Effector memory CD8-positive, alpha-beta T cell (primary cell): Measurements from ENCODE around the gene GHR.

Experiments
- ATAC-seq: fragments of 150-1000 bp; cut with Tn5 transposase; replicated peaks from 2 replicates; pipeline ENCODE4 v1.10.0; 2021; ENCODE audit warnings: mild to moderate bottlenecking, moderate library complexity
- DNase-seq, 3 experiments: peaks; one replicate each; pipeline ENCODE4 v3.0.0; 2021
- H3K27ac Mint-ChIP-seq, 2 donors: one replicate each; pipeline ENCODE4 v1.8.0; 2022; ENCODE audit warnings: mild to moderate bottlenecking in 2 of 2, mixed read lengths in 2 of 2, moderate library complexity in 2 of 2
- H3K27me3 Mint-ChIP-seq, 2 donors: one replicate each; pipeline ENCODE4 v1.8.0; 2022; ENCODE audit warnings: mixed read lengths in 2 of 2
- H3K36me3 Mint-ChIP-seq: one replicate; pipeline ENCODE4 v1.8.0; 2022; ENCODE audit warnings: mild to moderate bottlenecking, moderate library complexity, mixed read lengths; ENCODE audit not compliant: insufficient read depth
- H3K4me1 Mint-ChIP-seq, 2 donors: one replicate each; pipeline ENCODE4 v1.8.0; 2022; ENCODE audit warnings: low read depth in 2 of 2, mixed read lengths in 2 of 2
- H3K4me3 Mint-ChIP-seq, 2 donors: one replicate each; pipeline ENCODE4 v1.8.0; 2022; ENCODE audit warnings: mild to moderate bottlenecking in 2 of 2, mixed read lengths in 2 of 2, moderate library complexity in 2 of 2
- H3K9me3 Mint-ChIP-seq, 2 donors: one replicate each; pipeline ENCODE4 v1.8.0; 2022; ENCODE audit warnings: mixed read lengths in 2 of 2

GHR gene

DNA sequence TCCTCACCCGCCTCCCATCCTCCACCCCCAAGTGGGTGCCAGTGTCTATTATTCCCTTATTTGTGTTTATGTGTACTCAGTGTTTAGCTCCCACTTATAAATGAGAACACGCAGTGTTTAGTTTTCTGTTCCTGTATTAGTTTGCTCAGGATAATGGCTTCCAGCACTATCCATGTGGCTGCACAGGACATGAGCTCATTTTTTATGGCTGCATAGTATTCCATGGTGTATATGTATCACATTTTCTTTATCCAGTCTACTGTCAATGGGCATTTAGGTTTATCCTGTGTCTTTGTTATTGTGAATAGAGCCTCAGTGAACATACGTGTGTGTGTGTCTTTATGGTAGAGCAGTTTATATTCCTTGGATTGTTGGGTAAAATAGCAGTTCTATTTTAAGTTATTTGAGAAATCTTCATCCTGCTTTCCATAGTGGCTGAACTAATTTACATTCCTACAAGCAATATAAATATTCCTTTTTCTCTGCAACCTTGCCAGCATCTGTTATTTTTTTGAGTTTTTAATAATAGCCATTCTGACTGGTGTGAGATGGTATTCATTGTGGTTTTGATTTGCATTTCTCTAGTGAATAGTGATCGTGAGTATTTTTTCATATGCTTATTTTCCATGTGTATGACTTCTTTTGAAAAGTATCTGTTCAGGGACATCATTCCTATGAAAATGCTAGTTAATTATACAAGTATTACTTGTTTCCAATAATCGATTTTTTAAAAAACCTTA lies 169.3 kb downstream of the GHR start:
- ATAC-seq, result no peak
- peaks cover 0 to 2% of the 10 kb centered on the region in 2 donors for H3K4me1 Mint-ChIP-seq
- no peak overlapping the region for H3K27ac Mint-ChIP-seq
- DNase-seq, result no peak
- no peak overlapping the region for H3K4me3 Mint-ChIP-seq
- peaks cover 40 to 44% of the 10 kb centered on the region in 2 donors for H3K27me3 Mint-ChIP-seq
- no peaks in the 10 kb centered on the region for H3K36me3 Mint-ChIP-seq
- no peaks in the 10 kb centered on the region for H3K9me3 Mint-ChIP-seq

- no peak overlapping the region for H3K27ac Mint-ChIP-seq
- H3K4me1 Mint-ChIP-seq, result peaks cover 0 to 2% of the 10 kb centered on the region in 2 donors
- ATAC-seq (no peak), DNase-seq (no peak)
- H3K9me3 Mint-ChIP-seq, result no peaks in the 10 kb centered on the region
- no peaks in the 10 kb centered on the region for H3K36me3 Mint-ChIP-seq
- H3K27me3 Mint-ChIP-seq, result peaks cover 29 to 36% of the 10 kb centered on the region in 2 donors
- no peak overlapping the region for H3K4me3 Mint-ChIP-seq
These were observed 170.4 kb downstream of the GHR start for GRCh38 chr5:42593591-42593990.

DNA sequence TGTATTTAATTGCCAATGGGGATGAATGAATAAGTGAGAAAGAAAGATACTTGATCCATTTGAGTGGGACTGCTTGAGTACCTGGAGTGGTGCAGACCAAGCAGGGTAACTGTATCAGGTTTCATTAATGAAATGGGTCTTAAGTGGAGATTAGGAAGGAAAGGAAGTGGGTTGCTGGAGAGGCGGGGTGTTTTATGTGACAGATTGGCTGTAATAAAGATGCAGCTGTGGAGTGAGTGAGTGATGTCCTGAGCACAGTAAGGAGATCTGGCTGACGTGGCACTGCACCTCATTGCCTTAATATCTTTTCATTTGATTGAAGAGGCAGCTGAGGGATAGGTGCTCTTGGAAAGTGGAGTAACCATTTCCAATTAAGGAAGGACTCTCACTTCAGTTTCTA lies 172.4 kb downstream of the GHR start:
- DNase-seq (no peak), ATAC-seq (no peak)
- no peaks in the 10 kb centered on the region for H3K9me3 Mint-ChIP-seq
- peaks cover 19 to 23% of the 10 kb centered on the region in 2 donors for H3K27me3 Mint-ChIP-seq
- no peak overlapping the region for H3K4me3 Mint-ChIP-seq
- no peak overlapping the region for H3K27ac Mint-ChIP-seq
- peaks cover 0 to 2% of the 10 kb centered on the region in 2 donors for H3K4me1 Mint-ChIP-seq
- no peaks in the 10 kb centered on the region for H3K36me3 Mint-ChIP-seq

- no peak for ATAC-seq
- no peak for DNase-seq
- Mint-ChIP-seq H3K4me1 (no peaks in the 10 kb centered on the region), H3K36me3 (no peaks in the 10 kb centered on the region), H3K27ac (no peak overlapping the region), H3K9me3 (no peaks in the 10 kb centered on the region), H3K27me3 (peaks cover 9 to 16% of the 10 kb centered on the region in 2 donors), H3K4me3 (no peak overlapping the region)
These were observed 173.6 kb downstream of the GHR start for GRCh38 chr5:42596817-42597216.

DNA sequence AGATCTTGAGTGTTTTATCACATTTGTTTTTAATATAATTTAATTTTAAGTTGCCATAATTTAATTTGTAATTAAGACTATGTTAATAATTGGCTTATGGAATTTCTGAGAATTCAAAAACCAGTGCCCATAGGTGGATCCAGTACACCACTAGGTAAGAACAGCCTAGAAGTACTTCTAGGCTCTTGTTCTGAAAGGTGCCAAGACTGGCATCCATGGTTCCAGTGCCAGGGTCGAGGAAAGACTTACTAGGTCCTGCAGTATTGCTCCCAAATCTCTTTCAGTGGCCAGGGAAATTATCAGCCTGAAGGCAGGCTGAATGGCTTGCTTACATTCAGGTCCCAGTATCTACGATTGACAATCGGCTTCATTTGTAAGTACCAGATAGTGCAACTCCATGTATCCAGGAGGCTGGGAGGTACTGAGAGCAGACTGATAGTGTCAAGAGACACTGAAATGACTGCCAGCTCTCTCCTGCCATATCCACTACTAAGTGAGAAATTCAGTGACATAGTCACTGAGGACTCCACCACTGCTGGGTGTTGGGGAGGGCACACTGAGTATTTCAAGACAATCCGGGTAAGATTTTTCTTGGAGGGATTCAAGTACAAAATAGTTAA lies 174.2 kb downstream of the GHR start:
- ATAC-seq (no peak), DNase-seq (no peak)
- Mint-ChIP-seq H3K4me3 (no peak overlapping the region), H3K27me3 (peaks cover 4 to 10% of the 10 kb centered on the region in 2 donors), H3K27ac (no peak overlapping the region), H3K4me1 (no peaks in the 10 kb centered on the region), H3K9me3 (no peaks in the 10 kb centered on the region), H3K36me3 (no peaks in the 10 kb centered on the region)

DNA sequence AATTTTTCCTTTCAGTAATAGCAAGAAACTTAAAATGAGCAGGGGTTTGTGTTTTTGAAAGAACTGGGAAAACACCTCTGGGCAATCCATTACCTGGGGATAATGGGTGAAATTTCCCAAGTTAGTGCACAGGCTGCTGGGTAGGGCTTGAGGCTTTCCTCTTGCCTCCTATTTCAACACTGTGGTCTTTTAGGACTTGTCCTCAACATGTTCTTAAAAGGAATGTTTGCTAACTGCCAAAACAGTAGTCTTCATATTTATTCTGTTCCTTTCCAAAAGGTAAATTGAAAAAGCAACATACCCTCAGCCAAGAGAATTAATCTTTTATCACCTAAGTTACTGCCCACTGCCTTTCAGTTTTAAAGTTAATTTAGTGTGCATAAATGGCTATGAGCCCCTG lies 175.1 kb downstream of the GHR start:
- ATAC-seq (no peak), DNase-seq (no peak)
- peaks cover 0 to 10% of the 10 kb centered on the region in 2 donors for H3K27me3 Mint-ChIP-seq
- no peaks in the 10 kb centered on the region for H3K4me1 Mint-ChIP-seq
- no peak overlapping the region for H3K27ac Mint-ChIP-seq
- no peaks in the 10 kb centered on the region for H3K9me3 Mint-ChIP-seq
- no peaks in the 10 kb centered on the region for H3K36me3 Mint-ChIP-seq
- H3K4me3 Mint-ChIP-seq, result no peak overlapping the region

GRCh38 chr5:42599106-42599505 lies 175.9 kb downstream of the GHR start:
- ATAC-seq (no peak), DNase-seq (no peak)
- H3K27me3 Mint-ChIP-seq, result peaks cover 0 to 14% of the 10 kb centered on the region in 2 donors
- H3K4me1 Mint-ChIP-seq, result no peaks in the 10 kb centered on the region
- H3K9me3 Mint-ChIP-seq, result no peaks in the 10 kb centered on the region
- no peaks in the 10 kb centered on the region for H3K36me3 Mint-ChIP-seq
- H3K4me3 Mint-ChIP-seq, result no peak overlapping the region
- no peak overlapping the region for H3K27ac Mint-ChIP-seq

DNA sequence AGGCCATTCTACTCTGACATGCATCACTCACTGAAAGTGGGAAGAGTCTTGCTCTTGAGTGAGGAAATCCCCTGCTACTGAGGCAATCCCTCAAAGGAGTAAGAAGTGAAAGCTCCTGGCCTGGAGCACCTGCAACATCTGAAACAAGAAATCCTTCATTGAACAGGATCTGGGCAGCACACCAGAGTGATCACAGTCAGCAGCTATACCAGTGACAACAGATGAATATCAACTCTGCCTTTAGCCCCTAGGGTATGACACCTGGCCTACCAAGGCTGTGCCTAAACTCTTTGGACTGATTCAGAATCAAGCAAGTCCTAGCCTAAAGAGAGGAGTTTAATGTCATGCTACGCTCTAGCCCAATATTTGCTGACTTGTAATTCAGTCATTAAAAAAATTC lies 177.2 kb downstream of the GHR start:
- no peak overlapping the region for H3K27ac Mint-ChIP-seq
- no peaks in the 10 kb centered on the region for H3K36me3 Mint-ChIP-seq
- no peaks in the 10 kb centered on the region for H3K4me1 Mint-ChIP-seq
- ATAC-seq (no peak), DNase-seq (no peak)
- peaks cover 0 to 11% of the 10 kb centered on the region in 2 donors for H3K27me3 Mint-ChIP-seq
- H3K9me3 Mint-ChIP-seq, result no peaks in the 10 kb centered on the region
- H3K4me3 Mint-ChIP-seq, result no peak overlapping the region

- DNase-seq (no peak), ATAC-seq (no peak)
- peaks cover 5 to 30% of the 10 kb centered on the region in 2 donors for H3K27me3 Mint-ChIP-seq
- no peak overlapping the region for H3K4me3 Mint-ChIP-seq
- H3K4me1 Mint-ChIP-seq, result no peaks in the 10 kb centered on the region
- no peaks in the 10 kb centered on the region for H3K9me3 Mint-ChIP-seq
- H3K36me3 Mint-ChIP-seq, result no peaks in the 10 kb centered on the region
- H3K27ac Mint-ChIP-seq, result no peak overlapping the region
These were observed 181.0 kb downstream of the GHR start for GRCh38 chr5:42604171-42604711.

DNA sequence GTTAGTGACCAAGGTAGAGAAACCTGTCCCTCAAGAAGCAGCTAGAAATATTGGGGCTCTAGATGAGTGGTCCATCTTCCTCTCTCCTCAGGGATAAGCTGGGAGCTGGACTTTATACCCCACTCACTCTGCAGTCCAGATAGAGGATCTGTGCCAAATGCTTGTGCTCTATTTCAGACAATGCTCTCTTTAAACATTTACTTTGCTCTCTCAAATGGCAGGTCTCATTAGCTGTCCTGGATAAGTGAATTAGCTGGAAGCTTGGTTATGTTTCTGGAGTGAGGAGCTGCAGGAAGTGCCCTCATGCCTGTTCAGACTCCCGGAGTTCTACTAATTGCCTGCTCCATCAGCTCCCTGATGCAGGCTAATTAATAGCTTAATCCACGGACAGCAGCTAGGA lies 182.3 kb downstream of the GHR start:
- no peak overlapping the region for H3K4me3 Mint-ChIP-seq
- H3K9me3 Mint-ChIP-seq, result no peaks in the 10 kb centered on the region
- H3K27me3 Mint-ChIP-seq, result peaks cover 7 to 40% of the 10 kb centered on the region in 2 donors
- H3K36me3 Mint-ChIP-seq, result no peaks in the 10 kb centered on the region
- H3K4me1 Mint-ChIP-seq, result no peaks in the 10 kb centered on the region
- DNase-seq (no peak), ATAC-seq (no peak)
- no peak overlapping the region for H3K27ac Mint-ChIP-seq

DNA sequence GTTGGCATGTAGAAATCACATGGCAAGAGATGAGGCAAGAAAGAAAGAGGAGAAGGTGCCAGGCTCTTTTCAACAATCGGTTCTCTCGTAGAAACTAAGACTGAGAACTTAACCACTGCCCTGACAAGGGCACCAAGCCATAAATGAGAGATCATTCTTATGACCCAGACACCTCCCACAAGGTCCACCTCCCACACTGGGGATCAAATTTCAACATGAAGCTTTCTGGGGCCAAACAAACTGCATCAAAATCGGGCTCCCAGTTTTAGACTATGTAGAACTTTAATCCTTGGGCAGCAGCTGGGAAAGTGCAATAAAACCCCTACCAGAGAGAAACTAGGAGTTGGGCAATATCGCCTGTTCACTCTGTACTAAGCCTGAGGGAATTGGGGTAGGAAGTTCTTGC lies 183.2 kb downstream of the GHR start:
- Mint-ChIP-seq H3K4me1 (no peaks in the 10 kb centered on the region), H3K27me3 (peaks cover 7 to 40% of the 10 kb centered on the region in 2 donors), H3K9me3 (no peaks in the 10 kb centered on the region), H3K27ac (no peak overlapping the region), H3K36me3 (no peaks in the 10 kb centered on the region), H3K4me3 (no peak overlapping the region)
- ATAC-seq (no peak), DNase-seq (no peak)

GRCh38 chr5:42611437-42611836 lies 188.2 kb downstream of the GHR start:
- no peaks in the 10 kb centered on the region for H3K9me3 Mint-ChIP-seq
- no peak for ATAC-seq
- no peaks in the 10 kb centered on the region for H3K4me1 Mint-ChIP-seq
- H3K27ac Mint-ChIP-seq, result no peak overlapping the region
- H3K4me3 Mint-ChIP-seq, result no peak overlapping the region
- H3K36me3 Mint-ChIP-seq, result no peaks in the 10 kb centered on the region
- H3K27me3 Mint-ChIP-seq, result peaks cover 12 to 41% of the 10 kb centered on the region in 2 donors
- DNase-seq, result no peak

DNA sequence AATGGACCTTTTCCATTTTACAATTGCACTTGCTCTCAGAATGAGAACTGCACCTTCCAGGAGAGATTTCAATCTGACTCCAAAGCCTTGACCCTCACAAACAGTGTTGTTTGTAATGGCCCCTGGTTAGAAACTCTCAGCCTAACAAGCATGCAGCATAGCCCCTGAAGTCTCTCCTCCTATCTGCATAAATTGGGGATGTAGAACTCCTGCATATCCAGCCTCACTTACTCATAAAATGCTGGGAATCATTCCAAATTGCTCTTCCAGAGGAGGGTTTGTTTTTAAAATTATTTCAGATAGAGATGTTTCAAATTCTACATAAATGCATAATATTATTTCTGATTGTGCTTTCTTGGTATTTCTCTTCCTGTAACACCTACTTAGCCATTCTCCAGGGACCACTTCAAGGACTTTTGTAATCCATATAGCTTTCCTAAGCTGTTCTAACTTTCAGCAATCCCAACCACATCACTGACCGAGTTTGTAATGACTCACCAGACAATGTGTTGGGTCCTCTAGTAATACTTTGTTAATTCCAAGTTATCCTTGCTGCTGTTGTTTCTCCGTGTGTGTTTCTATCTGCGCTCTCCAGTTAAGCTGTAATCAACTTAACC lies 189.6 kb downstream of the GHR start:
- ATAC-seq (no peak), DNase-seq (no peak)
- no peaks in the 10 kb centered on the region for H3K4me1 Mint-ChIP-seq
- H3K36me3 Mint-ChIP-seq, result no peaks in the 10 kb centered on the region
- no peaks in the 10 kb centered on the region for H3K9me3 Mint-ChIP-seq
- peaks cover 25 to 37% of the 10 kb centered on the region in 2 donors for H3K27me3 Mint-ChIP-seq
- H3K27ac Mint-ChIP-seq, result no peak overlapping the region
- H3K4me3 Mint-ChIP-seq, result no peak overlapping the region

- H3K27ac Mint-ChIP-seq, result no peak overlapping the region
- H3K4me1 Mint-ChIP-seq, result no peaks in the 10 kb centered on the region
- no peaks in the 10 kb centered on the region for H3K36me3 Mint-ChIP-seq
- no peak for DNase-seq
- no peak for ATAC-seq
- H3K4me3 Mint-ChIP-seq, result no peak overlapping the region
- peaks cover 17 to 34% of the 10 kb centered on the region in 2 donors for H3K27me3 Mint-ChIP-seq
- H3K9me3 Mint-ChIP-seq, result no peaks in the 10 kb centered on the region
These were observed 191.3 kb downstream of the GHR start for GRCh38 chr5:42614509-42614908.
